ENCODE results near the gene TOM1L2.

DNA sequence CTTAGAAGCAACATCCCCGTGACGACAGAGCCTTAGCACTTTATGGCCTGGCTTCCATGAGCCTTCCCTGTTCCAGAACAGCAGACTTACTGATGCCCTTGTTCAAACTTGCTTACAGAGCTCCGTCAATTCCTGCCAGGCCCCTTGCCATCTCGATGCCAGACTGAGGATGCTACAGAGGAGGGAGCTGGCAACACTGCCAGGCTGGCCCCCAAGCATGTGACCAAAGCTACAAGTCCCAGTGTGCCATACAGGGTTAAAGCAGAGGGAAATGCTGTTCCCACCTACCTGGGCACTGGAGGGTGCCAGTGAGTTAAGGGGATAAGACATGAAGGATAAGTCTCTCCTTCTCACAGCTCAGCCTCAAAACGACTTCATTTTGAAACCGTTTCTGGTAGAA is 102.0 kb downstream of the TOM1L2 start:
- TF ChIP-seq CTCF (conservative IDR thresholded peaks at IDR 0.05 in 1 of 2, IDR thresholded peaks at IDR 0.05 in 1 of 2; ENCODE audit: low read depth in 1 of 2, low read length in 2 of 2) = no peak
- TF ChIP-seq EZH2 (IDR thresholded peaks at IDR 0.05; ENCODE audit: low read length, missing control alignments) = no peak

All from fibroblast of lung (primary cell).